GM23338 (cell line): Measurements from ENCODE around the gene HADH.

Source experiments
- EZH2 ChIP-seq: fragments of 200-600 bp; sonication (generic); IDR thresholded peaks from one replicate; pipeline ENCODE4 v1.8.0; 2017; ENCODE audit warnings: antibody characterized with exemption, mild to moderate bottlenecking, low read depth; ENCODE audit not compliant: unreplicated experiment
- EZH2phosphoT487 ChIP-seq: fragments of 200-600 bp; sonication (generic); IDR thresholded peaks from one replicate; pipeline ENCODE4 v1.8.1; 2018; ENCODE audit warnings: antibody characterized with exemption; ENCODE audit not compliant: unreplicated experiment
- JUNB ChIP-seq: IDR thresholded peaks from one replicate; pipeline ENCODE4 v1.6.1; 2016; ENCODE audit warnings: antibody characterized with exemption; ENCODE audit not compliant: unreplicated experiment
- NANOG ChIP-seq: IDR thresholded peaks from 2 replicates; pipeline ENCODE4 v1.6.1; 2016; ENCODE audit warnings: antibody characterized with exemption, borderline replicate concordance
- POLR2AphosphoS5 ChIP-seq: IDR thresholded peaks from 2 replicates; pipeline ENCODE4 v1.6.1; 2016; ENCODE audit warnings: antibody characterized with exemption, low read depth
- ZNF114 ChIP-seq: fragments of 250-450 bp; sonication (Bioruptor Pico); IDR thresholded peaks from 2 replicates; pipeline ENCODE4 v1.5.0; 2020; ENCODE audit warnings: mild to moderate bottlenecking, moderate library complexity
- ZNF331 ChIP-seq: fragments of 250-450 bp; sonication (Bioruptor Pico); IDR thresholded peaks from 2 replicates; pipeline ENCODE4 v1.5.0; 2020; ENCODE audit warnings: low read depth, mild to moderate bottlenecking, moderate library complexity
- TF ChIP-seq, protein P1 (sequence below), 2 experiments: fragments of 200-600 bp in 1 of 2; sonication (generic) in 1 of 2; conservative IDR thresholded peaks; 2 replicates each; pipeline versions ENCODE4 v1.5.1 to v1.6.1; 2016 to 2017; ENCODE audit warnings: antibody characterized with exemption in 2 of 2, low read depth in 2 of 2, mild to moderate bottlenecking in 2 of 2, moderate library complexity in 1 of 2
- TF ChIP-seq, protein P2 (sequence below): IDR thresholded peaks from one replicate; pipeline ENCODE4 v1.6.1; 2018; ENCODE audit warnings: antibody characterized with exemption; ENCODE audit not compliant: unreplicated experiment
- TF ChIP-seq, protein P3 (sequence below): IDR thresholded peaks from 2 replicates; pipeline ENCODE4 v1.6.1; 2016; ENCODE audit warnings: antibody characterized with exemption

DNA sequence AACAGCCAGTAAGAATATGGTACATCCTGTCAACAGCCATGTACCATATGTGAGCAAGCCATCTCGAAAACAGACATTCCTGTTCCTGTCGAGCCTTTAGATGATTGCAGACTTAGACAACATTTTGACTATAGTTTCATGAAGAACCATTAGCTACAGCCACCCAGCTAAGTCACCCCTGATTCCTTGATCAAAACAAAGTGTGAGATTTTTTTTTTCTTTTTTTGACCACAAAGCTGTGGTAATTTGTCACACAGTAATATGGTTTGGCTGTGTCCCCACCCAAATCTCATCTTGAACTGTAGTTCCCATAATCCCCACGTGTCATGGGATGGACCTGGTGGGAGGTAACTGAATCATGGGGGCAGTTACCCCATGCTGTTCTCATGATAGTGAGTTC, 15.2 kb upstream of the HADH start:
- TF ChIP-seq, protein P1, sequence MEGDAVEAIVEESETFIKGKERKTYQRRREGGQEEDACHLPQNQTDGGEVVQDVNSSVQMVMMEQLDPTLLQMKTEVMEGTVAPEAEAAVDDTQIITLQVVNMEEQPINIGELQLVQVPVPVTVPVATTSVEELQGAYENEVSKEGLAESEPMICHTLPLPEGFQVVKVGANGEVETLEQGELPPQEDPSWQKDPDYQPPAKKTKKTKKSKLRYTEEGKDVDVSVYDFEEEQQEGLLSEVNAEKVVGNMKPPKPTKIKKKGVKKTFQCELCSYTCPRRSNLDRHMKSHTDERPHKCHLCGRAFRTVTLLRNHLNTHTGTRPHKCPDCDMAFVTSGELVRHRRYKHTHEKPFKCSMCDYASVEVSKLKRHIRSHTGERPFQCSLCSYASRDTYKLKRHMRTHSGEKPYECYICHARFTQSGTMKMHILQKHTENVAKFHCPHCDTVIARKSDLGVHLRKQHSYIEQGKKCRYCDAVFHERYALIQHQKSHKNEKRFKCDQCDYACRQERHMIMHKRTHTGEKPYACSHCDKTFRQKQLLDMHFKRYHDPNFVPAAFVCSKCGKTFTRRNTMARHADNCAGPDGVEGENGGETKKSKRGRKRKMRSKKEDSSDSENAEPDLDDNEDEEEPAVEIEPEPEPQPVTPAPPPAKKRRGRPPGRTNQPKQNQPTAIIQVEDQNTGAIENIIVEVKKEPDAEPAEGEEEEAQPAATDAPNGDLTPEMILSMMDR (conservative IDR thresholded peaks at IDR 0.05; ENCODE audit: low read depth in 2 of 2) = no peak
- TF ChIP-seq POLR2AphosphoS5 (no peak), EZH2 (no peak), JUNB (no peak), ZNF331 (CRISPR knock-in tag) (no peak), ZNF114 (CRISPR knock-in tag) (no peak), EZH2phosphoT487 (no peak), NANOG (no peak)
- TF ChIP-seq, protein P2, sequence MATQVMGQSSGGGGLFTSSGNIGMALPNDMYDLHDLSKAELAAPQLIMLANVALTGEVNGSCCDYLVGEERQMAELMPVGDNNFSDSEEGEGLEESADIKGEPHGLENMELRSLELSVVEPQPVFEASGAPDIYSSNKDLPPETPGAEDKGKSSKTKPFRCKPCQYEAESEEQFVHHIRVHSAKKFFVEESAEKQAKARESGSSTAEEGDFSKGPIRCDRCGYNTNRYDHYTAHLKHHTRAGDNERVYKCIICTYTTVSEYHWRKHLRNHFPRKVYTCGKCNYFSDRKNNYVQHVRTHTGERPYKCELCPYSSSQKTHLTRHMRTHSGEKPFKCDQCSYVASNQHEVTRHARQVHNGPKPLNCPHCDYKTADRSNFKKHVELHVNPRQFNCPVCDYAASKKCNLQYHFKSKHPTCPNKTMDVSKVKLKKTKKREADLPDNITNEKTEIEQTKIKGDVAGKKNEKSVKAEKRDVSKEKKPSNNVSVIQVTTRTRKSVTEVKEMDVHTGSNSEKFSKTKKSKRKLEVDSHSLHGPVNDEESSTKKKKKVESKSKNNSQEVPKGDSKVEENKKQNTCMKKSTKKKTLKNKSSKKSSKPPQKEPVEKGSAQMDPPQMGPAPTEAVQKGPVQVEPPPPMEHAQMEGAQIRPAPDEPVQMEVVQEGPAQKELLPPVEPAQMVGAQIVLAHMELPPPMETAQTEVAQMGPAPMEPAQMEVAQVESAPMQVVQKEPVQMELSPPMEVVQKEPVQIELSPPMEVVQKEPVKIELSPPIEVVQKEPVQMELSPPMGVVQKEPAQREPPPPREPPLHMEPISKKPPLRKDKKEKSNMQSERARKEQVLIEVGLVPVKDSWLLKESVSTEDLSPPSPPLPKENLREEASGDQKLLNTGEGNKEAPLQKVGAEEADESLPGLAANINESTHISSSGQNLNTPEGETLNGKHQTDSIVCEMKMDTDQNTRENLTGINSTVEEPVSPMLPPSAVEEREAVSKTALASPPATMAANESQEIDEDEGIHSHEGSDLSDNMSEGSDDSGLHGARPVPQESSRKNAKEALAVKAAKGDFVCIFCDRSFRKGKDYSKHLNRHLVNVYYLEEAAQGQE = no peak
- TF ChIP-seq, protein P3, sequence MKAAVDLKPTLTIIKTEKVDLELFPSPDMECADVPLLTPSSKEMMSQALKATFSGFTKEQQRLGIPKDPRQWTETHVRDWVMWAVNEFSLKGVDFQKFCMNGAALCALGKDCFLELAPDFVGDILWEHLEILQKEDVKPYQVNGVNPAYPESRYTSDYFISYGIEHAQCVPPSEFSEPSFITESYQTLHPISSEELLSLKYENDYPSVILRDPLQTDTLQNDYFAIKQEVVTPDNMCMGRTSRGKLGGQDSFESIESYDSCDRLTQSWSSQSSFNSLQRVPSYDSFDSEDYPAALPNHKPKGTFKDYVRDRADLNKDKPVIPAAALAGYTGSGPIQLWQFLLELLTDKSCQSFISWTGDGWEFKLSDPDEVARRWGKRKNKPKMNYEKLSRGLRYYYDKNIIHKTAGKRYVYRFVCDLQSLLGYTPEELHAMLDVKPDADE = no peak
